Measurements from ENCODE around the gene EPRS1.
"Not testable (repeated sequence)": the region's sequence is repeated elsewhere in the genome, so short reads cannot be mapped to it uniquely, and the experiment has no call there.

Gene EPRS1

DNA sequence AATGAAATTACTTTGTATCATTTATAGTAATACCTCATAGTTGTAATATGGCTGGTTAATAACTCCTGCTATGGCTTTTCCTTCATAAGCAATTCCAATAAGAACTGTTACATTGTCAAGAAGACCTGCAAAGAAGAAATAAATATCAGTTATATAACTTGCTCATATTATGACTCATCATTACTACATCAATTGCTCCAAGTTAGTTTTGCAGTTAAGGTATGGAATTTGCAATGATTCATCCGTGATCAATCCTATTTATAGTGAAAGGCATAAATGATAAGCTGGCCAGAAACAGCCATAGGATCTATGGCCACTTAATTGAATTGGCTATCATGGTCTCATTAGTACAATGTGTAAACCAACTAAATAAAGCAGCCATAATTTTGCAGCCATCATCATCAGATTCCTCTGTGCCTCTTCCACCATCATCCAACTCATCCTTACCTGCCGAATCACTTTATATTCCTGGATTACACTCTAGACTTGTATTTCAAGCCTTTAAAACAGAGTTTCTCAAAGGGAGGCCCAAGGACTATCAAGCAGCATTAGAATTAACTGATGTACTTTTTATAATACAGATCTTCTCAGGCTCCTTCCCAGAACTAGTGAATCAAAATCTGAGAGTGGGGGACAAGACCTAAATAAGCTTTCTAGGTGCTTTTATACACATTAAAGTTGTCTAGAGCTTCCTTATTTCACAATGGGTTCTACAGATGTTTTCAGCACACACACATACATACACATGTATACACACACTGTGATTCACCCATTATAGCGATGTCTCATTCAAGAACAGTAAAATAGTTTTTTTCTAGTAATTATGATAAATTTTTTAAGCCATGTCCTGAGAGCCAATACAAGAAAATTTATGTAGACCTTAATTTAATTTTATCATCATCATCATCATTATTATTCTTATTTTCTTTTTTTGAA is 21.2 kb upstream of the EPRS1 start:
- Histone ChIP-seq H3K36me3 (ENCODE audit: control insufficient read depth, insufficient read depth, low read length) (peaks cover 33% of the 10 kb centered on the region), H3K4me1 (ENCODE audit: control insufficient read depth, insufficient read depth, low read length, poor library complexity, severe bottlenecking) (no peaks in the 10 kb centered on the region), H3K9me3 (ENCODE audit: control insufficient read depth, low read length) (no peaks in the 10 kb centered on the region), H3K27ac (ENCODE audit: low read depth, low read length, severe bottlenecking) (no peak overlapping the region), H3K4me3 (ENCODE audit: extremely low read depth, insufficient read depth, low read length, poor library complexity, severe bottlenecking) (no peak overlapping the region)
- WGBS, 2 experiments (ENCODE audit: insufficient coverage in 2 of 2) = 100% methylated on average over 1 of the region's 3 CpGs; no CpG with 5 or more reads in 1 of the 2 experiments

GRCh38 chr1:220062629-220063028 is 16.3 kb upstream of the EPRS1 start:
- peaks cover 33% of the 10 kb centered on the region for H3K36me3 ChIP-seq (ENCODE audit: control insufficient read depth, insufficient read depth, low read length)
- H3K9me3 ChIP-seq (ENCODE audit: control insufficient read depth, low read length) = no peaks in the 10 kb centered on the region
- no CpG with 5 or more reads among the region's 6 CpGs for WGBS, 2 experiments (ENCODE audit: insufficient coverage in 2 of 2)
- no peaks in the 10 kb centered on the region for H3K4me1 ChIP-seq (ENCODE audit: control insufficient read depth, insufficient read depth, low read length, poor library complexity, severe bottlenecking)
- H3K27ac ChIP-seq (ENCODE audit: low read depth, low read length, severe bottlenecking) = no peak overlapping the region
- H3K4me3 ChIP-seq (ENCODE audit: extremely low read depth, insufficient read depth, low read length, poor library complexity, severe bottlenecking) = no peak overlapping the region

- Histone ChIP-seq H3K36me3 (ENCODE audit: control insufficient read depth, insufficient read depth, low read length) (peaks cover 29% of the 10 kb centered on the region), H3K4me1 (ENCODE audit: control insufficient read depth, insufficient read depth, low read length, poor library complexity, severe bottlenecking) (no peaks in the 10 kb centered on the region), H3K9me3 (ENCODE audit: control insufficient read depth, low read length) (no peaks in the 10 kb centered on the region), H3K27ac (ENCODE audit: low read depth, low read length, severe bottlenecking) (no peak overlapping the region), H3K4me3 (ENCODE audit: extremely low read depth, insufficient read depth, low read length, poor library complexity, severe bottlenecking) (no peak overlapping the region)
- 60% methylated on average over 2 of the region's 3 CpGs; no CpG with 5 or more reads in 1 of the 2 experiments for WGBS, 2 experiments (ENCODE audit: insufficient coverage in 2 of 2)
These were observed 14.6 kb upstream of the EPRS1 start for GRCh38 chr1:220060876-220061275.

DNA sequence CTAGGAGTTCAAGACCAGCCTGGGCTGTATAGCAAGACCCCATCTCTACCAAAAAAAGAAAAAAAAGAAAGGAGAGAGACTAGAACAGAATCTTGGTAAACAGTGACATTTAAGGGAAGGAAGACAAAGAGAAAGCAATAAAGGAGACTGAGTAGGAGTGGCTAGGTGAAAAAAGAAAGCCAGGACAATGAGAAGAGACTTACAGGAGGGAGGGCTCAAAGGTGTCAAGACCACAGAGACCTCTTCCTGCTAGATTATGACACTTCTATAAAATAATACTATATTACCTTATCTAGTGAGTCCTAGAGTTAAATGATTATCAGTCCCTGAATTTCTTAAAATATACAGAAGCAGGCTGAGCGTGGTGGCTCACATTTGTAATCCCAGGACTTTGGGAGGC is 10.1 kb upstream of the EPRS1 start:
- Histone ChIP-seq H3K4me3 (ENCODE audit: extremely low read depth, insufficient read depth, low read length, poor library complexity, severe bottlenecking) (no peak overlapping the region), H3K36me3 (ENCODE audit: control insufficient read depth, insufficient read depth, low read length) (peaks cover 8% of the 10 kb centered on the region), H3K27ac (ENCODE audit: low read depth, low read length, severe bottlenecking) (no peak overlapping the region), H3K4me1 (ENCODE audit: control insufficient read depth, insufficient read depth, low read length, poor library complexity, severe bottlenecking) (no peaks in the 10 kb centered on the region), H3K9me3 (ENCODE audit: control insufficient read depth, low read length) (no peaks in the 10 kb centered on the region)
- WGBS, 2 experiments (ENCODE audit: insufficient coverage in 2 of 2) = 100% methylated on average over 1 of the region's 1 CpG

GRCh38 chr1:220045356-220046051 is 801 bp downstream of the EPRS1 start:
- peaks cover 5% of the 10 kb centered on the region for H3K4me1 ChIP-seq (ENCODE audit: control insufficient read depth, insufficient read depth, low read length, poor library complexity, severe bottlenecking)
- H3K9me3 ChIP-seq (ENCODE audit: control insufficient read depth, low read length) = no peaks in the 10 kb centered on the region
- H3K36me3 ChIP-seq (ENCODE audit: control insufficient read depth, insufficient read depth, low read length) = peaks cover 11% of the 10 kb centered on the region
- H3K4me3 ChIP-seq (ENCODE audit: extremely low read depth, insufficient read depth, low read length, poor library complexity, severe bottlenecking) = peak overlapping the region; percentile 95
- 22 to 38% methylated on average over 8 to 14 of the region's 17 CpGs for WGBS, 2 experiments (ENCODE audit: insufficient coverage in 2 of 2)
- H3K27ac ChIP-seq (ENCODE audit: low read depth, low read length, severe bottlenecking) = peak overlapping the region; percentile 84

- WGBS, 2 experiments (ENCODE audit: insufficient coverage in 2 of 2) = 100% methylated on average over 1 of the region's 4 CpGs
These were observed 1.5 kb downstream of the EPRS1 start for GRCh38 chr1:220044678-220045355.

DNA sequence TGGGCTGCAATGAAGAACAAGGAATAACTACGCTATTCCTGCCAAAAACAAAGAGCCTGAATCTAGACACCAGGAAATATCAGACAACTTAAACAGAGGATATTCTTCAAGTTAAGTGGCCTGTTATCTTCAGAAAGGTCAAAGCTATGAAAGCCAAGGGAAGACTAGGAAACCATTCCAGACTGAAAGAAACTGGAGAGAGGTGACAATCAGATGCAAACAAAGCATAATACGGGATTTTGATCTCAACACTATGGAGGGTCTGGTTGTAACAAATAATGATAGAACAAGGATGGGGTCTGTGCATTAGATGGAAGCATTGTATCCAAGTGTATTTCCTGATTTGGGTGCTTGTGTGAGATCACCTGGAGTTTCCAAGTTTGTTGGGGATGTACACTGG is 2.7 kb downstream of the EPRS1 start:
- Histone ChIP-seq H3K27ac (ENCODE audit: low read depth, low read length, severe bottlenecking) (no peak overlapping the region), H3K4me1 (ENCODE audit: control insufficient read depth, insufficient read depth, low read length, poor library complexity, severe bottlenecking) (peaks cover 5% of the 10 kb centered on the region), H3K36me3 (ENCODE audit: control insufficient read depth, insufficient read depth, low read length) (peaks cover 30% of the 10 kb centered on the region), H3K9me3 (ENCODE audit: control insufficient read depth, low read length) (no peaks in the 10 kb centered on the region), H3K4me3 (ENCODE audit: extremely low read depth, insufficient read depth, low read length, poor library complexity, severe bottlenecking) (no peak overlapping the region)
- WGBS, 2 experiments (ENCODE audit: insufficient coverage in 2 of 2) = 100% methylated on average over 1 to 2 of the region's 2 CpGs

More at GRCh38 chr1:220044678-220045355, 1.5 kb downstream of the EPRS1 start:
- H3K4me1 ChIP-seq (ENCODE audit: control insufficient read depth, insufficient read depth, low read length, poor library complexity, severe bottlenecking) = peaks cover 5% of the 10 kb centered on the region
- no peaks in the 10 kb centered on the region for H3K9me3 ChIP-seq (ENCODE audit: control insufficient read depth, low read length)
- H3K27ac ChIP-seq (ENCODE audit: low read depth, low read length, severe bottlenecking) = no peak overlapping the region
- H3K4me3 ChIP-seq (ENCODE audit: extremely low read depth, insufficient read depth, low read length, poor library complexity, severe bottlenecking) = peak overlapping the region; percentile 95
- H3K36me3 ChIP-seq (ENCODE audit: control insufficient read depth, insufficient read depth, low read length) = peaks cover 18% of the 10 kb centered on the region

DNA sequence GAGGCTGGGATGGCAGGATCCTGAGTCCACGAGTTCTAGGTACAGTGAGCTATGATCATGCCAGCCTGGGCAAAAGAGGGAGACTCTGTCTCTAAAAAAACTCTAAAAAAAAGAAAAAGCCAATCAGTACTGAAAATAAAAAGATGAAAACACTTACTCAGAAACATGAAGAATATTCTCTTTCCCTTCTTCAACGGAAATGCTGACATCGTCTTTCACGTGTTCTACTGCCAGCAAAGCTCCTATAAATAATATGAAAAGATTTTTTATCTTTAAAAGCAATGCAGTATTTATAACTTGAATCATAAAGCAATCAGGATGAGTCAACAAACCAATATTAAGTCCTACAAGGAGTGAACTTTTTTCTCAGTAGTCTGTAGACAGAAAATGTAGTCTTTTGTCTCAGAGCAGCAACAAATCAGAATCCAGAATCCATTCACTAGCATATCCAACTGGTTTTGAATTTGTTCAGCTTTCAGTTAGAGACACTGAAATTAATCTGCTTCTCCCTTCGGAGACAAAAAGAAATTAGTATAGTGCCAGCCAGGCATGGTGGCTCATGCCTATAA is 6.2 kb downstream of the EPRS1 start:
- Histone ChIP-seq H3K9me3 (ENCODE audit: control insufficient read depth, low read length) (no peaks in the 10 kb centered on the region), H3K4me3 (ENCODE audit: extremely low read depth, insufficient read depth, low read length, poor library complexity, severe bottlenecking) (no peak overlapping the region), H3K36me3 (ENCODE audit: control insufficient read depth, insufficient read depth, low read length) (peaks cover 39% of the 10 kb centered on the region), H3K27ac (ENCODE audit: low read depth, low read length, severe bottlenecking) (no peak overlapping the region), H3K4me1 (ENCODE audit: control insufficient read depth, insufficient read depth, low read length, poor library complexity, severe bottlenecking) (peaks cover 4% of the 10 kb centered on the region)
- 88 to 100% methylated on average over 2 of the region's 5 CpGs for WGBS, 2 experiments (ENCODE audit: insufficient coverage in 2 of 2)

GRCh38 chr1:220038640-220039039 is 7.7 kb downstream of the EPRS1 start:
- Histone ChIP-seq H3K4me3 (ENCODE audit: extremely low read depth, insufficient read depth, low read length, poor library complexity, severe bottlenecking) (no peak overlapping the region), H3K36me3 (ENCODE audit: control insufficient read depth, insufficient read depth, low read length) (peaks cover 50% of the 10 kb centered on the region), H3K27ac (ENCODE audit: low read depth, low read length, severe bottlenecking) (no peak overlapping the region), H3K9me3 (ENCODE audit: control insufficient read depth, low read length) (no peaks in the 10 kb centered on the region), H3K4me1 (ENCODE audit: control insufficient read depth, insufficient read depth, low read length, poor library complexity, severe bottlenecking) (no peaks in the 10 kb centered on the region)
- 91 to 98% methylated on average over 4 of the region's 4 CpGs for WGBS, 2 experiments (ENCODE audit: insufficient coverage in 2 of 2)

DNA sequence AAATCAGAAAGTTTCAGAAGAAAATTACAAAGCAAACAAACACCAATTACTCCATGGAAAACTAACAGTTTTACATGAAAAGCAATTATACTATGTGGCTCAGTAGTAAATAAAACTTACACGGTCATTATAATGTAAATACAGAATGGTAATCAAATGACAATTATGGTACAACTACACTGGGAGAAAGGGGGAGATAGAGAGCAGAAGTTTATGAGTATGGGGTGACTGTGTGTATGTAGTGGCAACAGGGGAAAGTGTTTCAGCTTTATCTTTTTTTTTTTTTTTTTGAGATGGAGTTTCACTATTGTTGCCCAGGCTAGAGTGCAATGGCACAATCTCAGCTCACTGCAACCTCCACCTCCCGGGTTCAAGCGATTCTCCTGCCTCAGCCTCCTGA is 8.5 kb downstream of the EPRS1 start:
- peaks cover 53% of the 10 kb centered on the region for H3K36me3 ChIP-seq (ENCODE audit: control insufficient read depth, insufficient read depth, low read length)
- not testable (repeated sequence) for H3K4me3 ChIP-seq (ENCODE audit: extremely low read depth, insufficient read depth, low read length, poor library complexity, severe bottlenecking); H3K4me1 ChIP-seq (ENCODE audit: control insufficient read depth, insufficient read depth, low read length, poor library complexity, severe bottlenecking); H3K9me3 ChIP-seq (ENCODE audit: control insufficient read depth, low read length); H3K27ac ChIP-seq (ENCODE audit: low read depth, low read length, severe bottlenecking)
- WGBS, 2 experiments (ENCODE audit: insufficient coverage in 2 of 2) = no CpG with 5 or more reads among the region's 3 CpGs
